ENCODE measurements around the gene ARSA. TPM values are rescaled to one million over a fixed set of nuclear protein-coding genes. Genes with fewer than 3 reads are reported as not detected.

ARSA gene
- total RNA-seq, 3 donors from 2014 or later (not counting 1 experiment from before 2014, with no cell fraction given), result 69.2 to 77.8 (median 69.3) TPM

- Mint-ChIP-seq H3K27me3 (ENCODE audit: low read depth in 2 of 2) (peaks cover 23 to 39% of the 10 kb centered on the region in 2 donors), H3K4me1 (peaks cover 0 to 10% of the 10 kb centered on the region in 2 donors), H3K36me3 (peaks cover under 1% of the 10 kb centered on the region), H3K4me3 (peak overlapping the region; percentile 74), H3K9me3 (no peaks in the 10 kb centered on the region), H3K27ac (no peak overlapping the region)
- Histone ChIP-seq H3K4me3 (ENCODE audit: low read length) (no peak overlapping the region), H3K9me3 (ENCODE audit: control insufficient read depth, insufficient read depth, low read length) (no peaks in the 10 kb centered on the region), H3K27ac (ENCODE audit: low read length) (no peak overlapping the region), H3K27me3 (ENCODE audit: control insufficient read depth, insufficient read depth, low read length) (peaks cover 42% of the 10 kb centered on the region), H3K4me1 (ENCODE audit: control insufficient read depth, insufficient read depth, low read length) (peaks cover 8% of the 10 kb centered on the region), H3K36me3 (ENCODE audit: control insufficient read depth, insufficient read depth, low read length) (no peaks in the 10 kb centered on the region)
- TF ChIP-seq, protein P1, sequence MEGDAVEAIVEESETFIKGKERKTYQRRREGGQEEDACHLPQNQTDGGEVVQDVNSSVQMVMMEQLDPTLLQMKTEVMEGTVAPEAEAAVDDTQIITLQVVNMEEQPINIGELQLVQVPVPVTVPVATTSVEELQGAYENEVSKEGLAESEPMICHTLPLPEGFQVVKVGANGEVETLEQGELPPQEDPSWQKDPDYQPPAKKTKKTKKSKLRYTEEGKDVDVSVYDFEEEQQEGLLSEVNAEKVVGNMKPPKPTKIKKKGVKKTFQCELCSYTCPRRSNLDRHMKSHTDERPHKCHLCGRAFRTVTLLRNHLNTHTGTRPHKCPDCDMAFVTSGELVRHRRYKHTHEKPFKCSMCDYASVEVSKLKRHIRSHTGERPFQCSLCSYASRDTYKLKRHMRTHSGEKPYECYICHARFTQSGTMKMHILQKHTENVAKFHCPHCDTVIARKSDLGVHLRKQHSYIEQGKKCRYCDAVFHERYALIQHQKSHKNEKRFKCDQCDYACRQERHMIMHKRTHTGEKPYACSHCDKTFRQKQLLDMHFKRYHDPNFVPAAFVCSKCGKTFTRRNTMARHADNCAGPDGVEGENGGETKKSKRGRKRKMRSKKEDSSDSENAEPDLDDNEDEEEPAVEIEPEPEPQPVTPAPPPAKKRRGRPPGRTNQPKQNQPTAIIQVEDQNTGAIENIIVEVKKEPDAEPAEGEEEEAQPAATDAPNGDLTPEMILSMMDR (IDR thresholded peaks at IDR 0.05), result no peak
- WGBS (ENCODE audit: insufficient coverage), result 45% methylated on average over 2 of the region's 2 CpGs
- intact Hi-C loops (cut with micrococcal nuclease), result no loop called here
- DNase-seq, result no peak
- no peak for ATAC-seq
These were observed 25.6 kb downstream of the ARSA start for GRCh38 chr22:50602338-50602700.

- Histone ChIP-seq H3K36me3 (ENCODE audit: control insufficient read depth, insufficient read depth, low read length) (no peaks in the 10 kb centered on the region), H3K4me1 (ENCODE audit: control insufficient read depth, insufficient read depth, low read length) (peaks cover 8% of the 10 kb centered on the region), H3K27me3 (ENCODE audit: control insufficient read depth, insufficient read depth, low read length) (peaks cover 42% of the 10 kb centered on the region), H3K4me3 (ENCODE audit: low read length) (no peak overlapping the region), H3K27ac (ENCODE audit: low read length) (no peak overlapping the region), H3K9me3 (ENCODE audit: control insufficient read depth, insufficient read depth, low read length) (no peaks in the 10 kb centered on the region)
- TF ChIP-seq, protein P1 (IDR thresholded peaks at IDR 0.05), result no peak
- H3K4me1 Mint-ChIP-seq, result peaks cover 0 to 10% of the 10 kb centered on the region in 2 donors
- 58% methylated on average over 12 of the region's 12 CpGs for WGBS (ENCODE audit: insufficient coverage)
- peaks cover 23 to 38% of the 10 kb centered on the region in 2 donors for H3K27me3 Mint-ChIP-seq (ENCODE audit: low read depth in 2 of 2)
- no peaks in the 10 kb centered on the region for H3K9me3 Mint-ChIP-seq
- peak overlapping the region; percentile 74 for H3K4me3 Mint-ChIP-seq
- H3K36me3 Mint-ChIP-seq, result peaks cover 6% of the 10 kb centered on the region
- intact Hi-C loops (cut with micrococcal nuclease), result no loop called here
- H3K27ac Mint-ChIP-seq, result no peak overlapping the region
- ATAC-seq (no peak), DNase-seq (no peak)
These were observed 26.1 kb downstream of the ARSA start for GRCh38 chr22:50601669-50602337.

- Mint-ChIP-seq H3K4me3 (peak overlapping the region; percentile 74), H3K27ac (no peak overlapping the region), H3K36me3 (peaks cover 11% of the 10 kb centered on the region), H3K27me3 (ENCODE audit: low read depth in 2 of 2) (peaks cover 28 to 36% of the 10 kb centered on the region in 2 donors), H3K9me3 (no peaks in the 10 kb centered on the region), H3K4me1 (peaks cover 0 to 10% of the 10 kb centered on the region in 2 donors)
- Histone ChIP-seq H3K4me3 (ENCODE audit: low read length) (no peak overlapping the region), H3K9me3 (ENCODE audit: control insufficient read depth, insufficient read depth, low read length) (no peaks in the 10 kb centered on the region), H3K27ac (ENCODE audit: low read length) (no peak overlapping the region), H3K27me3 (ENCODE audit: control insufficient read depth, insufficient read depth, low read length) (peaks cover 42% of the 10 kb centered on the region), H3K36me3 (ENCODE audit: control insufficient read depth, insufficient read depth, low read length) (no peaks in the 10 kb centered on the region), H3K4me1 (ENCODE audit: control insufficient read depth, insufficient read depth, low read length) (peaks cover 8% of the 10 kb centered on the region)
- WGBS (ENCODE audit: insufficient coverage), result 16% methylated on average over 40 of the region's 52 CpGs
- DNase-seq, result no peak
- TF ChIP-seq, protein P1 (IDR thresholded peaks at IDR 0.05), result no peak
- intact Hi-C loops (cut with micrococcal nuclease), result no loop called here
- ATAC-seq, result no peak
These were observed 26.8 kb downstream of the ARSA start for GRCh38 chr22:50600967-50601668.
